ENCODE data around the gene SMAD2. TPM values are rescaled to one million over a fixed set of nuclear protein-coding genes. Genes with fewer than 3 reads are reported as not detected.

Gene SMAD2
- total RNA-seq, 1 experiment from 2014 or later, result 97.0 TPM

DNA sequence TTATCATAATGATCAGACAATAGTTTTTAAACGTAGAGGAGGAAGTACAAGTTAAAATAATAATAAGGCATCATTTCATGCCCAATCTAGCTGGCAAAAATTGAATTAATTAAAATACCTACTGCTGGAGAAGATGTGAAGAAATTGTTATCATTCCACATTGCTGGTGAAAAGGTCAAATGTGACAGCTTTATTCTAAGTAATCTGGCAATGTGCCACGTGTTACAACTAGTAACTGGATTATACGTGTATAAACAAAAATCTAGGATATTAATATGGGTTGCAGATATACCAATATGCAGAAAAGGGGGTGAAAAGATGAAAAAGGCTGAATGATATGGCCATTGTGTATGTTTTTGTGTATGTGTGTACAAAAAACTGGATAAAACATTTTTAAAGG, 32.4 kb downstream of the SMAD2 start:
- intact Hi-C loops (cut with micrococcal nuclease; ENCODE audit: unreplicated experiment), result no loop called here

GRCh38 chr18:47895565-47896250, 34.8 kb downstream of the SMAD2 start:
- H3K4me2 ChIP-seq, result no peak overlapping the region
- H3K79me2 ChIP-seq (ENCODE audit: low read depth), result peaks cover 67% of the 10 kb centered on the region
- no peaks in the 10 kb centered on the region for H3K9me2 ChIP-seq (ENCODE audit: insufficient read depth)
- H3K4me1 ChIP-seq (replicated peaks; ENCODE audit: insufficient read depth), result peaks cover 60% of the 10 kb centered on the region
- peaks cover 14% of the 10 kb centered on the region; the same call in 1 of the 2 replicates for H3K36me3 ChIP-seq (ENCODE audit: low read depth)
- no peak for TF ChIP-seq CTCF (conservative IDR thresholded peaks at IDR 0.05)
- TF ChIP-seq EZH2 (IDR thresholded peaks at IDR 0.05; ENCODE audit: low read depth), result no peak
- ChIA-PET CTCF (no interaction called here), POLR2A (ENCODE audit: unreplicated experiment) (no interaction called here)
- H2AFZ ChIP-seq, result no peak overlapping the region
- intact Hi-C loops (cut with micrococcal nuclease; ENCODE audit: unreplicated experiment), result no loop called here
- H3K4me3 ChIP-seq, result no peak overlapping the region
- DNase-seq, result no peak
- H4K20me1 ChIP-seq (ENCODE audit: insufficient read depth), result peaks cover 10% of the 10 kb centered on the region; the same call in 1 of the 2 replicates
- H3K27ac ChIP-seq, result no peak overlapping the region
- H3F3A ChIP-seq (ENCODE audit: insufficient read depth, low read depth), result no peaks in the 10 kb centered on the region
- BruUV-seq (replicated peaks), result no TSS peak
- 0 out of 2 replicates have a peak, but pooled peaks cover 4% of the 10 kb centered on the region for H3K9me3 ChIP-seq (ENCODE audit: insufficient read depth, low read depth)
- no peaks in the 10 kb centered on the region for H3K27me3 ChIP-seq (ENCODE audit: insufficient read depth, low read depth)

More for the DNA sequence above, 32.4 kb downstream of the SMAD2 start:
- H3K9me3 ChIP-seq (ENCODE audit: insufficient read depth, low read depth), result 0 out of 2 replicates have a peak, but pooled peaks cover 4% of the 10 kb centered on the region
- no peak for DNase-seq
- H3K27me3 ChIP-seq (ENCODE audit: insufficient read depth, low read depth), result no peaks in the 10 kb centered on the region
- BruUV-seq (replicated peaks), result no TSS peak
- H3K27ac ChIP-seq, result no peak overlapping the region
- no peaks in the 10 kb centered on the region for H3K9me2 ChIP-seq (ENCODE audit: insufficient read depth)
- no peaks in the 10 kb centered on the region for H3F3A ChIP-seq (ENCODE audit: insufficient read depth, low read depth)
- TF ChIP-seq EZH2 (IDR thresholded peaks at IDR 0.05; ENCODE audit: low read depth), result no peak
- TF ChIP-seq CTCF (conservative IDR thresholded peaks at IDR 0.05), result no peak
- no peak overlapping the region for H2AFZ ChIP-seq
- H3K4me1 ChIP-seq (replicated peaks; ENCODE audit: insufficient read depth), result peaks cover 47% of the 10 kb centered on the region
- peaks cover 86% of the 10 kb centered on the region for H3K79me2 ChIP-seq (ENCODE audit: low read depth)
- CTCF ChIA-PET, result no interaction called here
- H3K4me3 ChIP-seq, result no peak overlapping the region
- peaks cover 10% of the 10 kb centered on the region; the same call in 1 of the 2 replicates for H4K20me1 ChIP-seq (ENCODE audit: insufficient read depth)
- POLR2A ChIA-PET (ENCODE audit: unreplicated experiment), result interaction anchor here (0.6 kb wide), 1 partner anchor 844 kb away, joined by 8 read pairs; no protein-coding TSS in a partner anchor
- H3K4me2 ChIP-seq, result no peak overlapping the region
- H3K36me3 ChIP-seq (ENCODE audit: low read depth), result peaks cover 14% of the 10 kb centered on the region; the same call in 1 of the 2 replicates

GRCh38 chr18:47893939-47894699, 36.3 kb downstream of the SMAD2 start:
- DNase-seq, result peak in 1 of 2 experiments; percentile 48
- Histone ChIP-seq H3K27ac (peak overlapping the region; percentile 5; the same call in 1 of the 2 replicates), H3K9me3 (ENCODE audit: insufficient read depth, low read depth) (0 out of 2 replicates have a peak, but pooled peaks cover 4% of the 10 kb centered on the region), H3K4me3 (no peak overlapping the region), H3K4me2 (0 out of 2 replicates have a peak overlapping the region, but pooled peaks have one; percentile 11), H4K20me1 (ENCODE audit: insufficient read depth) (peaks cover 4% of the 10 kb centered on the region; the same call in 1 of the 2 replicates), H3F3A (ENCODE audit: insufficient read depth, low read depth) (no peaks in the 10 kb centered on the region), H3K79me2 (ENCODE audit: low read depth) (peaks cover 51% of the 10 kb centered on the region), H2AFZ (no peak overlapping the region), H3K9me2 (ENCODE audit: insufficient read depth) (no peaks in the 10 kb centered on the region), H3K27me3 (ENCODE audit: insufficient read depth, low read depth) (no peaks in the 10 kb centered on the region), H3K4me1 (replicated peaks; ENCODE audit: insufficient read depth) (peaks cover 56% of the 10 kb centered on the region), H3K36me3 (ENCODE audit: low read depth) (peaks cover 14% of the 10 kb centered on the region; the same call in 1 of the 2 replicates)
- CTCF ChIA-PET, result no interaction called here
- no TSS peak for BruUV-seq (replicated peaks)
- POLR2A ChIA-PET (ENCODE audit: unreplicated experiment), result interaction anchor here (0.6 kb wide), 1 partner anchor 18 kb away, joined by 4 read pairs; no protein-coding TSS in a partner anchor
- intact Hi-C loops (cut with micrococcal nuclease; ENCODE audit: unreplicated experiment), result no loop called here
- TF ChIP-seq EZH2 (IDR thresholded peaks at IDR 0.05; ENCODE audit: low read depth) (no peak), CTCF (conservative IDR thresholded peaks at IDR 0.05) (no peak)
